ENCODE measurements around the gene IGF1R. TPM values are rescaled to one million over a fixed set of nuclear protein-coding genes. Genes with fewer than 3 reads are reported as not detected.

IGF1R gene
- total and polyA plus RNA-seq, 8 donors, result 8.1 to 50.3 (median 36.0) TPM

DNA sequence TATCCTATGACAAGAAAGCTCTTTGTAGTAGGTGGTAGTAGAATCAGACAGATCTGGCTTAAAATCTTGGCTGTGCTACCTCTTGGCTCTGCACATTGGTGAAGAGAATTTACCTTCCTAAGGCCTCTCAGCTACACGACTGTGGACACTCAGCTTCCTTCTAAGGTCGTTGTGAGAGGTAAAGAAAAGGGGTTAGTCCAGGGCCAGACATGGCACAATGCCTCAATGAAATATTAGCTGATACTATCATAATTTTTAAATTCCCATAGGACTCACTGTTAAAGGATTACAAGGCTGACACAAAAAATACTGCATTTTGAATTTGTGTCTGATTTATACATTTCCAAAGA lies 80.4 kb downstream of the IGF1R start:
- DNase-seq (no peak), ATAC-seq (peak in 3 of 4 donors; percentile 7 to 19 (median 18)), FAIRE-seq (no peak)
- 12 to 29% methylated on average over 2 of the region's 2 CpGs for WGBS, 2 donors
- intact Hi-C loops (cut with DNase I), result no loop called here
- Histone ChIP-seq H3K4me1 (peaks cover 35 to 49% (median 47%) of the 10 kb centered on the region in 3 donors), H3K4me3 (no peak overlapping the region), H3K27me3 (no peaks in the 10 kb centered on the region), H3K36me3 (no peaks in the 10 kb centered on the region), H3K9me3 (no peaks in the 10 kb centered on the region), H3K27ac (peak overlapping the region; percentile 67 to 85 (median 82))
- TF ChIP-seq, protein P1, sequence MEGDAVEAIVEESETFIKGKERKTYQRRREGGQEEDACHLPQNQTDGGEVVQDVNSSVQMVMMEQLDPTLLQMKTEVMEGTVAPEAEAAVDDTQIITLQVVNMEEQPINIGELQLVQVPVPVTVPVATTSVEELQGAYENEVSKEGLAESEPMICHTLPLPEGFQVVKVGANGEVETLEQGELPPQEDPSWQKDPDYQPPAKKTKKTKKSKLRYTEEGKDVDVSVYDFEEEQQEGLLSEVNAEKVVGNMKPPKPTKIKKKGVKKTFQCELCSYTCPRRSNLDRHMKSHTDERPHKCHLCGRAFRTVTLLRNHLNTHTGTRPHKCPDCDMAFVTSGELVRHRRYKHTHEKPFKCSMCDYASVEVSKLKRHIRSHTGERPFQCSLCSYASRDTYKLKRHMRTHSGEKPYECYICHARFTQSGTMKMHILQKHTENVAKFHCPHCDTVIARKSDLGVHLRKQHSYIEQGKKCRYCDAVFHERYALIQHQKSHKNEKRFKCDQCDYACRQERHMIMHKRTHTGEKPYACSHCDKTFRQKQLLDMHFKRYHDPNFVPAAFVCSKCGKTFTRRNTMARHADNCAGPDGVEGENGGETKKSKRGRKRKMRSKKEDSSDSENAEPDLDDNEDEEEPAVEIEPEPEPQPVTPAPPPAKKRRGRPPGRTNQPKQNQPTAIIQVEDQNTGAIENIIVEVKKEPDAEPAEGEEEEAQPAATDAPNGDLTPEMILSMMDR (IDR thresholded peaks at IDR 0.05), result no peak

DNA sequence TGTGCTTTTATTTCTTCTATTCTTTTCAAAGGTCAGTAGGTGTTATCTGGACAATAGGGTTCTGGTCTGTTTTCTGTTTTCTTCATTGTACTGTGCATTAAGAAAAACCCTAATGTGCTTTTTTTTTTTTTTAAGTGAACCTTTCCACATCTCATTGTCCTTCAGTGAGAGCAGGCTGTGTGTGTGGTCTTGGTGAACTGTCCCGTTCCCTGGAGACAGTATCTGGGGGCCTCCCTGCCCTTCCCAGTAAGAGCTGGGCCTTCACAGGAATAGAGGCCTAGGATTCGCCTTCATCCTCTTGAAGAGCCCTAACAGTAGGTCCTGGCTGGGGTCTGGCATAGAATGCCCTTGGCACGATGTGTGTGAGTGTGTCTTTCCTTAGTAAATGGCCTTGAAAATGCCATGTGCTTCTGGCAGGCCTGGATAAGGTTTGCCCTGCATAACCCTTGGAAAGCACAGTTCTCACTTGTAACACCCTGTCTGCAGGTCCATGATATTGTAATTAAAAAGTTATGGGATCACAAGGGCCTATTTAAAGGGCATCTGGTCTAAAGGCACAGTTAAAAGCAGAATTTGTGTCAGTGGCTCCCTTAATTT lies 81.2 kb downstream of the IGF1R start:
- WGBS, 2 donors, result 22 to 29% methylated on average over 3 of the region's 3 CpGs
- H3K4me3 ChIP-seq, result no peak overlapping the region
- H3K27ac ChIP-seq, result peak overlapping the region in 3 of 4 donors; percentile 23 to 85 (median 84)
- intact Hi-C loops (cut with DNase I), result no loop called here
- peaks cover 30 to 48% (median 47%) of the 10 kb centered on the region in 3 donors for H3K4me1 ChIP-seq
- no peaks in the 10 kb centered on the region for H3K9me3 ChIP-seq
- TF ChIP-seq, protein P1 (IDR thresholded peaks at IDR 0.05), result no peak
- DNase-seq (peak in 3 of 6 donors; percentile 46 to 72 (median 67)), ATAC-seq (peak; percentile 43 to 78 (median 66)), FAIRE-seq (no peak)
- no peaks in the 10 kb centered on the region for H3K36me3 ChIP-seq
- H3K27me3 ChIP-seq, result no peaks in the 10 kb centered on the region

GRCh38 chr15:98730860-98731711 lies 82.7 kb downstream of the IGF1R start:
- Histone ChIP-seq H3K4me3 (no peak overlapping the region), H3K27me3 (no peaks in the 10 kb centered on the region), H3K27ac (no peak overlapping the region), H3K9me3 (no peaks in the 10 kb centered on the region), H3K36me3 (no peaks in the 10 kb centered on the region), H3K4me1 (peaks cover 27 to 53% (median 50%) of the 10 kb centered on the region in 3 donors)
- FAIRE-seq, result no peak
- WGBS, 2 donors, result 71 to 77% methylated on average over 13 of the region's 13 CpGs
- intact Hi-C loops (cut with DNase I), result no loop called here
- no peak for DNase-seq
- no peak for ATAC-seq
- TF ChIP-seq, protein P1 (IDR thresholded peaks at IDR 0.05), result no peak

DNA sequence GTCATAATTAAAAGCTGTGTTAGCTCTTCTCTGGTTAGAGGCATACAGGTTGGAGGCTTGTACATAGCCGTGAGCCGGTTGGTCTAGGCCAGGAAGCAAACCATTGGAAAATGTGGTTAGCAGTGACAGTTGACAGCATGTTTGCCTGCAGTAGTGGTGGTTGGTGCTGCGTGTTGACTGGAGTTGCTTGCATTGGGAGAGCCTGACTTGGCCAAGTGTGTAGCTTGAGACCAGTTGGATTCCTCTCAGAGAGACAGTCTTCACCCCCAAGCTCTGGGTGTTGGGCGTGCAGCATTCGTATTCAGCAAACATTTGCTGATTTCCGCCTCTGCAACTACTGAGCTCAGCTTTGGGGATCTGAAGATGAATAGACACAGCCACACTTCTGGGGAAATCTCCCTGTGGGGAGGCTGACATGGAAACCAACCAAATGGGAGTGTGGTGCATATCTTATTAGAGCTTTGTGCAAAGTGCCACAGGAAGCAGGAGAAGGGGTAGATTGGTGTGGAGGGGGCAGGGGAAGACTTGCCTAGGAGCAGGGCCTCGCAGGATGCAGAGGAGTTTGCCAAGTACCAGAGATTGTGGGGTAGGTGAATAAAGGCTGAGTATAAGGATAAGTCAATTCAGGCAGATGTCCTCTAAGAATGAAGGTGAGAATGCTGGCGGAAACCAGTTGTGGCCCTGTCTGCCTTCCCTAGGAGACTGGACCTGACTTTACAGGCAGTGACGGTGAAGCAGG lies 83.5 kb downstream of the IGF1R start:
- Histone ChIP-seq H3K36me3 (no peaks in the 10 kb centered on the region), H3K9me3 (no peaks in the 10 kb centered on the region), H3K27ac (no peak overlapping the region), H3K27me3 (no peaks in the 10 kb centered on the region), H3K4me1 (peaks cover 27 to 52% (median 50%) of the 10 kb centered on the region in 3 donors), H3K4me3 (no peak overlapping the region)
- TF ChIP-seq, protein P1 (IDR thresholded peaks at IDR 0.05), result no peak
- FAIRE-seq (no peak), DNase-seq (no peak), ATAC-seq (no peak)
- WGBS, 2 donors, result 93 to 94% methylated on average over 9 of the region's 9 CpGs
- intact Hi-C loops (cut with DNase I), result no loop called here

All from pancreas (tissue), 10 donors.